HEK293 (cell line): ENCODE measurements around the gene SERINC5.

Source experiments
- CTCF ChIA-PET: fragments of 350-600 bp; formaldehyde crosslinking; extraction: SDS; loops from one replicate; lab custom pipeline; 2021; ENCODE audit warnings: antibody characterized with exemption; lab: Yijun Ruan, JAX
- POLR2A ChIA-PET: fragments of 300-600 bp; formaldehyde crosslinking; extraction: SDS; loops from one replicate; lab custom pipeline; 2020; ENCODE audit warnings: antibody characterized with exemption, inconsistent platforms; lab: Yijun Ruan, JAX
- H3K27ac ChIP-seq: fragments of 200-500 bp; sonication (Bioruptor generic); 2 replicates; pipeline ENCODE4 v1.5.1; 2014; ENCODE audit warnings: low read depth, low read length, control low read depth, inconsistent platforms; ENCODE audit errors: extremely low read depth
- H3K36me3 ChIP-seq, 2 experiments: fragments of 200-500 bp in 1 of 2; sonication (Bioruptor generic) in 1 of 2; 1 replicate in 1 of 2; 2 replicates in 1 of 2; pipeline ENCODE4 v1.5.1; 2014 to 2017; ENCODE audit warnings: inconsistent platforms in 2 of 2, low read length in 2 of 2; ENCODE audit not compliant: control insufficient read depth in 2 of 2, insufficient read depth in 1 of 2
- H3K4me1 ChIP-seq: fragments of 200-500 bp; sonication (Bioruptor generic); 2 replicates; pipeline ENCODE4 v1.5.1; 2014; ENCODE audit warnings: mild to moderate bottlenecking, low read length, inconsistent platforms; ENCODE audit not compliant: control insufficient read depth, insufficient read depth
- H3K4me3 ChIP-seq: 2 replicates; pipeline ENCODE4 v1.5.1; 2011; ENCODE audit warnings: low read depth, mild to moderate bottlenecking, control low read depth, low read length, moderate library complexity
- H3K9me3 ChIP-seq: fragments of 200-500 bp; sonication (Bioruptor generic); 2 replicates; pipeline ENCODE4 v1.5.1; 2014; ENCODE audit warnings: low read depth, low read length, inconsistent platforms; ENCODE audit not compliant: control insufficient read depth, insufficient read depth
- EGR2 ChIP-seq: fragments of 450-650 bp; formaldehyde crosslinking; IDR thresholded peaks from 2 replicates; pipeline ENCODE4 v1.5.1; 2016; ENCODE audit warnings: low read depth, missing biosample characterization, missing genetic modification characterization
- GFI1B ChIP-seq: fragments of 450-650 bp; formaldehyde crosslinking; IDR thresholded peaks from 2 replicates; pipeline ENCODE4 v1.5.1; 2016; ENCODE audit warnings: missing biosample characterization, missing genetic modification characterization
- HOXD13 ChIP-seq: sonication (generic); formaldehyde crosslinking; IDR thresholded peaks from 2 replicates; pipeline ENCODE4 v1.8.0; 2022; ENCODE audit warnings: missing genetic modification reagents, borderline replicate concordance
- IKZF3 ChIP-seq: fragments of 450-650 bp; IDR thresholded peaks from 2 replicates; pipeline ENCODE4 v1.5.0; 2018; ENCODE audit warnings: missing biosample characterization, mild to moderate bottlenecking, missing genetic modification characterization, moderate library complexity
- REPIN1 ChIP-seq: fragments of 450-650 bp; formaldehyde crosslinking; IDR thresholded peaks from 2 replicates; pipeline ENCODE4 v1.5.1; 2017; ENCODE audit warnings: missing biosample characterization, missing genetic modification characterization, low read depth
- REST ChIP-seq: fragments of 450-650 bp; formaldehyde crosslinking; IDR thresholded peaks from 2 replicates; pipeline ENCODE4 v1.5.1; 2016; ENCODE audit warnings: missing biosample characterization, missing genetic modification characterization
- SALL2 ChIP-seq: fragments of 450-650 bp; formaldehyde crosslinking; IDR thresholded peaks from 2 replicates; pipeline ENCODE4 v1.5.0; 2017; ENCODE audit warnings: missing biosample characterization, mild to moderate bottlenecking, missing genetic modification characterization, borderline replicate concordance
- SETDB1 ChIP-seq: IDR thresholded peaks from one replicate; pipeline ENCODE4 v1.6.1; 2017; ENCODE audit warnings: mild to moderate bottlenecking, low read length, moderate library complexity, mixed read lengths; ENCODE audit not compliant: insufficient read length
- TSHZ1 ChIP-seq: fragments of 450-650 bp; formaldehyde crosslinking; IDR thresholded peaks from 2 replicates; pipeline ENCODE4 v1.5.1; 2016; ENCODE audit warnings: missing biosample characterization, missing genetic modification characterization, borderline replicate concordance
- ZFP69B ChIP-seq: fragments of 450-650 bp; formaldehyde crosslinking; IDR thresholded peaks from 2 replicates; pipeline ENCODE4 v1.5.1; 2016; ENCODE audit warnings: missing biosample characterization, missing genetic modification characterization
- ZNF2 ChIP-seq: fragments of 450-650 bp; formaldehyde crosslinking; IDR thresholded peaks from 2 replicates; pipeline ENCODE4 v1.5.1; 2016; ENCODE audit warnings: missing biosample characterization, missing genetic modification characterization
- ZNF423 ChIP-seq: fragments of 450-650 bp; formaldehyde crosslinking; IDR thresholded peaks from 2 replicates; pipeline ENCODE4 v1.5.1; 2016; ENCODE audit warnings: missing biosample characterization, missing genetic modification characterization
- ZNF449 ChIP-seq: fragments of 450-650 bp; formaldehyde crosslinking; IDR thresholded peaks from 2 replicates; pipeline ENCODE4 v1.5.1; 2017; ENCODE audit warnings: missing biosample characterization, mild to moderate bottlenecking, missing genetic modification characterization, moderate library complexity
- ZNF473 ChIP-seq: fragments of 450-650 bp; formaldehyde crosslinking; IDR thresholded peaks from 2 replicates; pipeline ENCODE4 v1.5.1; 2017; ENCODE audit warnings: missing biosample characterization, missing genetic modification characterization
- ZNF501 ChIP-seq: fragments of 450-650 bp; formaldehyde crosslinking; IDR thresholded peaks from 2 replicates; pipeline ENCODE4 v1.5.1; 2016; ENCODE audit warnings: missing biosample characterization, missing genetic modification characterization
- ZNF514 ChIP-seq: fragments of 450-650 bp; formaldehyde crosslinking; IDR thresholded peaks from 2 replicates; pipeline ENCODE4 v1.5.1; 2016; ENCODE audit warnings: missing biosample characterization, missing genetic modification characterization
- ZNF645 ChIP-seq: fragments of 450-650 bp; formaldehyde crosslinking; IDR thresholded peaks from 2 replicates; pipeline ENCODE4; 2016; ENCODE audit warnings: missing biosample characterization, missing genetic modification characterization
- ZNF658 ChIP-seq: fragments of 450-650 bp; formaldehyde crosslinking; IDR thresholded peaks from 2 replicates; pipeline ENCODE4; 2016; ENCODE audit warnings: missing biosample characterization, missing genetic modification characterization
- ZNF785 ChIP-seq: fragments of 450-650 bp; formaldehyde crosslinking; IDR thresholded peaks from 2 replicates; pipeline ENCODE4 v1.5.1; 2016; ENCODE audit warnings: missing biosample characterization, missing genetic modification characterization

Gene SERINC5

GRCh38 chr5:80125022-80125961, 130.6 kb downstream of the SERINC5 start:
- CTCF ChIA-PET, result interaction anchor here (0.6 to 1.8 kb wide), 5 partner anchors 12 to 41 kb away, joined by 3 to 6 read pairs (median 4); no protein-coding TSS in a partner anchor

GRCh38 chr5:80124121-80124918, 131.5 kb downstream of the SERINC5 start:
- POLR2A ChIA-PET, result no interaction called here
- Histone ChIP-seq H3K36me3 (no peaks in the 10 kb centered on the region), H3K27ac (no peak overlapping the region), H3K4me3 (no peak overlapping the region), H3K4me1 (no peaks in the 10 kb centered on the region; the same call in 1 of the 2 replicates), H3K9me3 (no peaks in the 10 kb centered on the region)
- peak; percentile 72 for TF ChIP-seq REST
- no peak for TF ChIP-seq ZNF514 (tag by site-specific recombination)
- TF ChIP-seq, all 188 proteins: peak for 1
- CTCF ChIA-PET, result interaction anchor here (0.6 to 0.8 kb wide), 2 partner anchors 33 to 549 kb away, joined by 3 read pairs; no protein-coding TSS in a partner anchor

More at GRCh38 chr5:80125022-80125961, 130.6 kb downstream of the SERINC5 start:
- Histone ChIP-seq H3K36me3 (no peaks in the 10 kb centered on the region), H3K9me3 (no peaks in the 10 kb centered on the region), H3K27ac (no peak overlapping the region), H3K4me1 (no peaks in the 10 kb centered on the region; the same call in 1 of the 2 replicates), H3K4me3 (no peak overlapping the region)
- TF ChIP-seq ZNF645, result no peak
- POLR2A ChIA-PET, result no interaction called here

GRCh38 chr5:80122579-80122978, 133.3 kb downstream of the SERINC5 start:
- no peaks in the 10 kb centered on the region for H3K36me3 ChIP-seq
- TF ChIP-seq IKZF3 (tag by site-specific recombination) (no peak), SETDB1 (no peak), SALL2 (tag by site-specific recombination) (no peak), ZFP69B (no peak), EGR2 (tag by site-specific recombination) (no peak), TSHZ1 (tag by site-specific recombination) (no peak), GFI1B (tag by site-specific recombination) (no peak), ZNF2 (tag by site-specific recombination) (no peak), HOXD13 (CRISPR knock-in tag) (no peak), ZNF658 (tag by site-specific recombination) (no peak), REPIN1 (no peak), ZNF449 (tag by site-specific recombination) (no peak), ZNF473 (tag by site-specific recombination) (no peak), ZNF423 (tag by site-specific recombination) (no peak), ZNF785 (tag by site-specific recombination) (no peak), ZNF501 (tag by site-specific recombination) (no peak)
- H3K4me1 ChIP-seq, result no peaks in the 10 kb centered on the region
- H3K27ac ChIP-seq, result no peak overlapping the region
- no peaks in the 10 kb centered on the region for H3K9me3 ChIP-seq
- CTCF ChIA-PET, result interaction anchor here (1.4 kb wide), 1 partner anchor 39 kb away, joined by 3 read pairs; no protein-coding TSS in a partner anchor
- POLR2A ChIA-PET, result no interaction called here
- no peak overlapping the region for H3K4me3 ChIP-seq
